Ishikawa (cell line): ENCODE results near the gene EVX2.
A peak's percentile ranks its signal among the peaks of the same experiment; 100 is the strongest.

Experiments
- CEBPB ChIP-seq: IDR thresholded peaks from 2 replicates; pipeline ENCODE4 v1.6.1; 2012
- EGR1 ChIP-seq: IDR thresholded peaks from 2 replicates; pipeline ENCODE4 v1.6.1; 2012
- EP300 ChIP-seq: IDR thresholded peaks from 2 replicates; pipeline ENCODE4 v1.6.1; 2012; ENCODE audit warnings: borderline replicate concordance
- MAX ChIP-seq: IDR thresholded peaks from 2 replicates; pipeline ENCODE4 v1.6.1; 2012
- RAD21 ChIP-seq: IDR thresholded peaks from 2 replicates; pipeline ENCODE4 v1.6.1; 2012; ENCODE audit warnings: low read depth
- REST ChIP-seq: IDR thresholded peaks from 2 replicates; pipeline ENCODE4 v1.6.1; 2012; ENCODE audit warnings: low read depth, mild to moderate bottlenecking
- TAF1 ChIP-seq: IDR thresholded peaks from 2 replicates; pipeline ENCODE4 v1.6.1; 2012; ENCODE audit warnings: low read depth, mild to moderate bottlenecking
- TEAD4 ChIP-seq: IDR thresholded peaks from 2 replicates; pipeline ENCODE4 v1.6.1; 2012
- YY1 ChIP-seq: IDR thresholded peaks from 2 replicates; pipeline ENCODE4 v1.6.1; 2012; ENCODE audit warnings: low read depth
- ZBTB7A ChIP-seq: IDR thresholded peaks from 2 replicates; pipeline ENCODE4 v1.6.1; 2012; ENCODE audit warnings: low read depth

GRCh38 chr2:176093145-176093897 is 9.6 kb upstream of the EVX2 start:
- TF ChIP-seq MAX (peak; percentile 99), ZBTB7A (no peak), RAD21 (no peak), TAF1 (no peak), REST (no peak), YY1 (no peak), EP300 (no peak), CEBPB (no peak), TEAD4 (no peak), EGR1 (no peak)
